Stromal cell of bone marrow (primary cell): ENCODE results near the gene IMMP2L.
"Not testable (repeated sequence)": the region's sequence is repeated elsewhere in the genome, so short reads cannot be mapped to it uniquely, and the experiment has no call there.

Source experiments
- DNase-seq: peaks from one replicate; pipeline ENCODE4 v3.0.0-alpha.2; 2012; ENCODE audit warnings: low read depth

The IMMP2L gene

GRCh38 chr7:111264111-111264868, 298.0 kb downstream of the IMMP2L start:
- DNase-seq, result no peak

GRCh38 chr7:111262293-111263116, 299.8 kb downstream of the IMMP2L start:
- DNase-seq, result no peak

- DNase-seq, result no peak
Measured at GRCh38 chr7:111261496-111261895, 300.8 kb downstream of the IMMP2L start.

- DNase-seq, result no peak
Measured at GRCh38 chr7:111259991-111260390, 302.3 kb downstream of the IMMP2L start.

- DNase-seq, result no peak
Measured at GRCh38 chr7:111256391-111256790, 305.9 kb downstream of the IMMP2L start.

GRCh38 chr7:111255576-111255975, 306.7 kb downstream of the IMMP2L start:
- no peak for DNase-seq

GRCh38 chr7:111251365-111251764, 310.9 kb downstream of the IMMP2L start:
- not testable (repeated sequence) for DNase-seq

- not testable (repeated sequence) for DNase-seq
Measured at GRCh38 chr7:111249807-111250206, 312.5 kb downstream of the IMMP2L start.

- no peak for DNase-seq
Measured at GRCh38 chr7:111242141-111242755, 320.0 kb downstream of the IMMP2L start.

GRCh38 chr7:111240371-111240770, 321.9 kb downstream of the IMMP2L start:
- no peak for DNase-seq

GRCh38 chr7:111239437-111239836, 322.9 kb downstream of the IMMP2L start:
- DNase-seq, result no peak

- no peak for DNase-seq
Measured at GRCh38 chr7:111238886-111239285, 323.4 kb downstream of the IMMP2L start.

- DNase-seq, result no peak
Measured at GRCh38 chr7:111235709-111236108, 326.6 kb downstream of the IMMP2L start.

- no peak for DNase-seq
Measured at GRCh38 chr7:111232249-111233084, 329.8 kb downstream of the IMMP2L start.

- no peak for DNase-seq
Measured at GRCh38 chr7:111229916-111230315, 332.4 kb downstream of the IMMP2L start.

- no peak for DNase-seq
Measured at GRCh38 chr7:111229181-111229740, 333.0 kb downstream of the IMMP2L start.

GRCh38 chr7:111228437-111228836, 333.9 kb downstream of the IMMP2L start:
- no peak for DNase-seq

- DNase-seq, result no peak
Measured at GRCh38 chr7:111226800-111227199, 335.5 kb downstream of the IMMP2L start.

GRCh38 chr7:111224354-111225231, 337.7 kb downstream of the IMMP2L start:
- DNase-seq, result no peak

- DNase-seq, result no peak
Measured at GRCh38 chr7:111223802-111224253, 338.5 kb downstream of the IMMP2L start.
